GM12878 (cell line): ENCODE data around the gene ANKRD42. TPM values are rescaled to one million over a fixed set of nuclear protein-coding genes. Genes with fewer than 3 reads are reported as not detected.

ENCODE experiments used
- BCL11A ChIP-seq: IDR thresholded peaks from 2 replicates; pipeline ENCODE4 v1.6.1; 2011; ENCODE audit warnings: low read depth, low read length
- BHLHE40 ChIP-seq, 2 experiments: fragments of 450-650 bp in 1 of 2; IDR thresholded peaks; 2 replicates each; pipeline ENCODE4 v1.6.1; 2011 to 2017; ENCODE audit warnings: low read depth in 2 of 2, borderline replicate concordance in 1 of 2, improper control_type of control experiment in 1 of 2, low read length in 1 of 2, mild to moderate bottlenecking in 1 of 2
- HDAC6 ChIP-seq: fragments of 200-600 bp; sonication (generic); IDR thresholded peaks from one replicate; pipeline ENCODE4 v1.8.0; 2017; ENCODE audit warnings: antibody characterized with exemption; ENCODE audit not compliant: unreplicated experiment
- KDM1A ChIP-seq: fragments of 200-600 bp; sonication (generic); IDR thresholded peaks from 2 replicates; pipeline ENCODE4 v1.6.1; 2016; ENCODE audit warnings: borderline replicate concordance
- LARP7 ChIP-seq: fragments of 450-650 bp; IDR thresholded peaks from 2 replicates; pipeline ENCODE4 v1.6.1; 2017; ENCODE audit warnings: mild to moderate bottlenecking
- NFYB ChIP-seq: IDR thresholded peaks from 2 replicates; pipeline ENCODE4 v1.6.1; 2011; ENCODE audit warnings: low read depth, mild to moderate bottlenecking, low read length, improper control_type of control experiment, moderate library complexity; ENCODE audit not compliant: insufficient read depth
- NR2F1 ChIP-seq: fragments of 450-650 bp; conservative IDR thresholded peaks from 2 replicates; pipeline ENCODE4 v1.6.1; 2017; ENCODE audit warnings: mild to moderate bottlenecking
- PAX5 ChIP-seq: IDR thresholded peaks from 2 replicates; pipeline ENCODE4 v1.6.1; 2011; ENCODE audit warnings: low read depth, low read length, borderline replicate concordance
- PML ChIP-seq: IDR thresholded peaks from 2 replicates; pipeline ENCODE4 v1.6.1; 2012; ENCODE audit warnings: low read length, inconsistent platforms
- POLR2A ChIP-seq: IDR thresholded peaks from 2 replicates; pipeline ENCODE4 v1.6.1; 2011; ENCODE audit warnings: low read depth, mild to moderate bottlenecking, low read length
- RAD51 ChIP-seq: fragments of 450-650 bp; IDR thresholded peaks from 2 replicates; pipeline ENCODE4 v1.6.1; 2016; ENCODE audit warnings: moderate library complexity, mild to moderate bottlenecking, inconsistent platforms
- RELA ChIP-seq: fragments of 450-650 bp; IDR thresholded peaks from 2 replicates; pipeline ENCODE4 v1.8.0; 2014; ENCODE audit warnings: borderline replicate concordance; ENCODE audit not compliant: partially characterized antibody
- STAT1 ChIP-seq: fragments of 450-650 bp; conservative IDR thresholded peaks from 2 replicates; pipeline ENCODE4 v1.6.1; 2014; ENCODE audit warnings: antibody characterized with exemption, mild to moderate bottlenecking
- TCF3 ChIP-seq: IDR thresholded peaks from 2 replicates; pipeline ENCODE4 v1.6.1; 2012; ENCODE audit warnings: low read depth, mild to moderate bottlenecking, low read length, borderline replicate concordance; ENCODE audit not compliant: insufficient read depth
- polyA plus RNA-seq, 11 experiments: library from polyadenylated mRNA; depleted of rRNA in 4 of 11; unstranded in 6 of 11; stranded (reverse) in 5 of 11; fragments of >200 nt; fragmentation: Nextera tagmentation in 4 of 11; fragmentation: Illumina TruSeq in 1 of 11; extraction: Ambion mirVana in 4 of 11; extraction: Trizol in 1 of 11; gene quantifications; 1 replicate in 1 of 11; 2 replicates in 10 of 11; pipeline versions ENCODE4 v1.2.1 to v1.2.3, GENCODE V29; 2011 to 2016; ENCODE audit warnings: inconsistent platforms in 2 of 11, missing spikeins in 2 of 11, low read depth in 1 of 11
- total RNA-seq, 4 experiments: library from RNA; depleted of rRNA in 3 of 4; stranded (reverse); fragments of >200 nt in 3 of 4; fragmentation: Illumina TruSeq in 1 of 4; extraction: Trizol in 1 of 4; gene quantifications; 2 replicates each; pipeline versions ENCODE4 v1.2.1 to v1.2.3, GENCODE V29; 2013 to 2021
- TF ChIP-seq, protein P1 (sequence below): fragments of 450-650 bp; IDR thresholded peaks from 2 replicates; pipeline ENCODE4 v1.6.1; 2017; ENCODE audit warnings: antibody characterized with exemption, mild to moderate bottlenecking, moderate library complexity
- TF ChIP-seq, protein P2 (sequence below): fragments of 450-650 bp; conservative IDR thresholded peaks from 2 replicates; pipeline ENCODE4 v1.6.1; 2017; ENCODE audit warnings: mild to moderate bottlenecking, moderate library complexity

ANKRD42 gene
- total and polyA plus RNA-seq, 10 of the 15 experiments (the other 5 are each of a cell fraction or from before 2014, with no cell fraction given), result 0.68 to 3.2 (median 2.0) TPM

DNA sequence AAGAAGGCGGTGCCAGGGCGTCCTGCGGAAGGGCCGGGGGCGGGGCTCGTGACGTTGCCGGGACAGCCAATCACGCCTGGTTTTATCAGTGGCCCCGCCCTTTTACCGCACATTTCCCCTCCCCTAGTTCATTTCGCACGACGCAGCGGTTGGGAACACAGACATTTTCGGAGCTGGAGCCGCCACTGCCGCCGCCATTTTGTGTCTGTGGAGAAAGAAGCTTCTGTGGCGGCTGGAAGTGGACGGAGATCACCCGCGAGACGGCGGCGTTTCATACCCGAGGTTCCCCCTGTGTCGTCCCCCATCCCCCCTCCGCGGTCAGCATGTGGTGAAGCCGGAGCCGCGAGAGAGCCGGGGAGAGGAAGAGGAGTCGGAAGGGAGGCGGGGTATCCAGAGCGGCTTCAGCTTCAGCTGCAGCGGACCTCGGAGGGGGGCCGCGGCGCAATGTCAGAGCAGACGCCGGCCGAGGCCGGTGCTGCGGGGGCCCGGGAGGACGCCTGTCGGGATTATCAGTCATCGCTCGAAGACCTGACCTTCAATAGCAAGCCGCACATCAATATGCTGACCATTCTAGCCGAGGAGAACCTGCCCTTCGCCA is 36.4 kb upstream of the ANKRD42 start, which contains the start of gene PCF11 (continued):
- TF ChIP-seq, protein P1, sequence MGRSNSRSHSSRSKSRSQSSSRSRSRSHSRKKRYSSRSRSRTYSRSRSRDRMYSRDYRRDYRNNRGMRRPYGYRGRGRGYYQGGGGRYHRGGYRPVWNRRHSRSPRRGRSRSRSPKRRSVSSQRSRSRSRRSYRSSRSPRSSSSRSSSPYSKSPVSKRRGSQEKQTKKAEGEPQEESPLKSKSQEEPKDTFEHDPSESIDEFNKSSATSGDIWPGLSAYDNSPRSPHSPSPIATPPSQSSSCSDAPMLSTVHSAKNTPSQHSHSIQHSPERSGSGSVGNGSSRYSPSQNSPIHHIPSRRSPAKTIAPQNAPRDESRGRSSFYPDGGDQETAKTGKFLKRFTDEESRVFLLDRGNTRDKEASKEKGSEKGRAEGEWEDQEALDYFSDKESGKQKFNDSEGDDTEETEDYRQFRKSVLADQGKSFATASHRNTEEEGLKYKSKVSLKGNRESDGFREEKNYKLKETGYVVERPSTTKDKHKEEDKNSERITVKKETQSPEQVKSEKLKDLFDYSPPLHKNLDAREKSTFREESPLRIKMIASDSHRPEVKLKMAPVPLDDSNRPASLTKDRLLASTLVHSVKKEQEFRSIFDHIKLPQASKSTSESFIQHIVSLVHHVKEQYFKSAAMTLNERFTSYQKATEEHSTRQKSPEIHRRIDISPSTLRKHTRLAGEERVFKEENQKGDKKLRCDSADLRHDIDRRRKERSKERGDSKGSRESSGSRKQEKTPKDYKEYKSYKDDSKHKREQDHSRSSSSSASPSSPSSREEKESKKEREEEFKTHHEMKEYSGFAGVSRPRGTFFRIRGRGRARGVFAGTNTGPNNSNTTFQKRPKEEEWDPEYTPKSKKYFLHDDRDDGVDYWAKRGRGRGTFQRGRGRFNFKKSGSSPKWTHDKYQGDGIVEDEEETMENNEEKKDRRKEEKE, result no peak
- TF ChIP-seq RELA (peak; percentile 53), HDAC6 (peak; percentile 21), LARP7 (peak; percentile 83), PAX5 (0 out of 2 replicates have a peak, but pooled peaks have one; percentile 3), NFYB (0 out of 2 replicates have a peak, but pooled peaks have one; percentile 51), BHLHE40 (IDR thresholded peaks at IDR 0.05; ENCODE audit: borderline replicate concordance in 1 of 2, low read depth in 2 of 2, low read length in 1 of 2) (no peak), STAT1 (0 out of 2 replicates have a peak, but pooled peaks have one; percentile 39), BCL11A (0 out of 2 replicates have a peak, but pooled peaks have one; percentile 5), PML (peak; percentile 93), KDM1A (no peak), POLR2A (peak; percentile 95), RAD51 (peak; percentile 56), NR2F1 (no peak), TCF3 (0 out of 2 replicates have a peak, but pooled peaks have one; percentile 56)
- TF ChIP-seq, protein P2, sequence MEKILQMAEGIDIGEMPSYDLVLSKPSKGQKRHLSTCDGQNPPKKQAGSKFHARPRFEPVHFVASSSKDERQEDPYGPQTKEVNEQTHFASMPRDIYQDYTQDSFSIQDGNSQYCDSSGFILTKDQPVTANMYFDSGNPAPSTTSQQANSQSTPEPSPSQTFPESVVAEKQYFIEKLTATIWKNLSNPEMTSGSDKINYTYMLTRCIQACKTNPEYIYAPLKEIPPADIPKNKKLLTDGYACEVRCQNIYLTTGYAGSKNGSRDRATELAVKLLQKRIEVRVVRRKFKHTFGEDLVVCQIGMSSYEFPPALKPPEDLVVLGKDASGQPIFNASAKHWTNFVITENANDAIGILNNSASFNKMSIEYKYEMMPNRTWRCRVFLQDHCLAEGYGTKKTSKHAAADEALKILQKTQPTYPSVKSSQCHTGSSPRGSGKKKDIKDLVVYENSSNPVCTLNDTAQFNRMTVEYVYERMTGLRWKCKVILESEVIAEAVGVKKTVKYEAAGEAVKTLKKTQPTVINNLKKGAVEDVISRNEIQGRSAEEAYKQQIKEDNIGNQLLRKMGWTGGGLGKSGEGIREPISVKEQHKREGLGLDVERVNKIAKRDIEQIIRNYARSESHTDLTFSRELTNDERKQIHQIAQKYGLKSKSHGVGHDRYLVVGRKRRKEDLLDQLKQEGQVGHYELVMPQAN, result peak; percentile 65
